OCI-M2 (cell line): ENCODE results near the gene COL27A1.

ENCODE experiments used
- DNase-seq: peaks from one replicate; lab custom pipeline; 2025; ENCODE audit not compliant: unreplicated experiment; lab: John Stamatoyannopoulos, UW

COL27A1 gene

DNA sequence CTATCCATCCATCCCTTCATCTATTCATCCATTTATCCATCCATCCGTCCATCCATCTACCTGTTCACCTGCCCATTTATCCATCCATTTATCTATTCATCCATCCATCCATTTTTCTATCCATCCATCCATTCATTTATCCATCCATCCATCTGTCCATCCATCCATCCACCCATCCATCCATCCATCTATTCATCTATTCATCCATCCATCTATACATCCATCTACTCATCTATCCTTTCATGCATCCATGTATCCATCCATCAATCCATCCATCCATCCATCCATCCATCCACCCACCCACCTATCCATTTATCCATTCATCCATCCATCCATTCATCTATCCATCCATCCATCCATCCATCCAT lies 10.8 kb downstream of the COL27A1 start:
- DNase-seq = no peak

DNA sequence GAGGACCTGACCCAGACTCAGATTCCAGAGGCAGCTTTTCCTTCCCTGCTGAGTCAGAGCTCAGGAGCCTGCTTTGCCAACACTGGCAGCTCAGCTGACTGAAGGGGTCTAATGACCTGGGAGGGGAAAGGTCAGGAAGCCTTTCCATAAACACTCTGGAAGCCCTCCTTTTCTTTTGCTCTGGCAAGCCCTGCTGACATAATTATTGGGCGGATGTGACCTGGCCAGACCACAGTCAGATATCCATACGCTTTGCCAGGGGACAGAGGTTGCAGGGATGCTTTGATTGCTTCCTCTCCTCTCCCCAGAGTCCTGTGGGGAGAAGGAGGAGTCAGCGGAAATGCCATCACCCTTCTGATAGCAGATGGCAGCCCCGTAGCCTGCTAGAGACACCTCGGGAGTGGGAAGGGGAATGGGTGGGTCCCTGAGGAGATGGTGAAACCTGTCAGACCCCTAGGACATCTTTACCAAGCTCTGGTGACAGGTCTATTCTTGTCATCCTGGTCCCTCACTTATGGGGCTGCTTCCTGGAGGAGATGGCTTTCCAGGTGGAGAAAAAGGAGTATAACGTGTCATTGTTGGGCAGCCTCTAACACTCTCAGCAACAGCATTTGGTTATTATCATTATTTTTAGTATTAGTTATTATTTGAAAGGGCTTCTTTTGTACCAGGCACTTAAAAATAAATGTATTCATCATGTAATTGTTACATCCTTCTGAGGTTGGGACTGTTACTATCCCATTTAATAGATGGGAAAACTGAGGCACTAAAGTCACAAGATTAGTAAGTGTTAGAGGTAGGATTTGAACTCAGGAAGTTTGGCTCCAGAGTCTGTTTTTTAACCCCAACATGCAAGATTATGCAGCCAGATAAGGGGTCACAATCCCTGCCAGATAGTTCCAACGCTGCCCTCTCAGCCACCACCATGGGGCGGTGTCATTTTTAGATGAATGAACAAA lies 11.6 kb downstream of the COL27A1 start:
- no peak for DNase-seq

DNA sequence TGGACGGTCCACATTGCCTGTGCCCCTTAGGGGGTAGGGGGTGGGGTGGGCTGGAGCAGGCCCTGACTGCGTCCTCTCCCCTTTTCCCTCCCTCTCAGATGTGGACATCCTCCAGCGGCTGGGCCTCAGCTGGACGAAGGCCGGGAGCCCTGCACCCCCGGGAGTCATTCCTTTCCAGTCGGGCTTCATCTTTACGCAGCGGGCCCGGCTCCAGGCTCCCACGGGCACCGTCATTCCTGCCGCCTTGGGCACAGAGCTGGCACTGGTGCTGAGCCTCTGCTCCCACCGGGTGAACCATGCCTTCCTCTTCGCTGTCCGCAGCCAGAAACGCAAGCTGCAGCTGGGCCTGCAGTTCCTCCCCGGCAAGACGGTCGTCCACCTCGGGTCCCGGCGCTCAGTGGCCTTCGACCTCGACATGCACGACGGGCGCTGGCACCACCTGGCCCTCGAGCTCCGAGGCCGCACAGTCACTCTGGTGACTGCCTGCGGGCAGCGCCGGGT lies 12.3 kb downstream of the COL27A1 start:
- DNase-seq = no peak

DNA sequence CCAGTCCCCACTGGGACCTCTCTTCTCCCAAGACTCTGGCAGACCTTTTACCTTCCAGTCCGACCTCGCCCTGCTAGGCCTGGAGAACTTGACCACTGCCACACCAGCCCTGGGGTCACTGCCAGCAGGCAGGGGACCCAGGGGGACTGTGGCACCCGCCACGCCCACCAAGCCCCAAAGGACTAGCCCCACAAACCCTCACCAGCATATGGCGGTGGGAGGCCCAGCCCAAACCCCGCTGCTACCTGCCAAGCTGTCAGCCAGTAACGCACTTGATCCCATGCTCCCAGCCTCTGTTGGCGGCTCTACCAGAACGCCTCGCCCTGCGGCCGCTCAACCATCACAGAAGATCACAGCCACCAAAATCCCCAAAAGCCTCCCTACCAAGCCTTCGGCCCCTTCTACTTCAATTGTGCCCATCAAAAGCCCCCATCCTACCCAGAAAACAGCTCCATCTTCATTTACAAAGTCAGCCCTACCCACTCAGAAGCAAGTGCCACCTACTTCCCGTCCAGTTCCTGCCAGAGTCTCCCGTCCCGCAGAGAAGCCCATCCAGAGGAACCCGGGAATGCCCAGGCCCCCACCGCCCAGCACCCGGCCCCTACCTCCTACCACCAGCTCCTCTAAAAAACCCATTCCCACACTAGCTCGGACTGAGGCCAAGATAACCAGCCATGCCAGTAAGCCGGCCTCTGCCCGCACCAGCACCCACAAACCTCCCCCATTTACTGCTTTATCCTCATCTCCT lies 13.1 kb downstream of the COL27A1 start:
- DNase-seq = no peak

DNA sequence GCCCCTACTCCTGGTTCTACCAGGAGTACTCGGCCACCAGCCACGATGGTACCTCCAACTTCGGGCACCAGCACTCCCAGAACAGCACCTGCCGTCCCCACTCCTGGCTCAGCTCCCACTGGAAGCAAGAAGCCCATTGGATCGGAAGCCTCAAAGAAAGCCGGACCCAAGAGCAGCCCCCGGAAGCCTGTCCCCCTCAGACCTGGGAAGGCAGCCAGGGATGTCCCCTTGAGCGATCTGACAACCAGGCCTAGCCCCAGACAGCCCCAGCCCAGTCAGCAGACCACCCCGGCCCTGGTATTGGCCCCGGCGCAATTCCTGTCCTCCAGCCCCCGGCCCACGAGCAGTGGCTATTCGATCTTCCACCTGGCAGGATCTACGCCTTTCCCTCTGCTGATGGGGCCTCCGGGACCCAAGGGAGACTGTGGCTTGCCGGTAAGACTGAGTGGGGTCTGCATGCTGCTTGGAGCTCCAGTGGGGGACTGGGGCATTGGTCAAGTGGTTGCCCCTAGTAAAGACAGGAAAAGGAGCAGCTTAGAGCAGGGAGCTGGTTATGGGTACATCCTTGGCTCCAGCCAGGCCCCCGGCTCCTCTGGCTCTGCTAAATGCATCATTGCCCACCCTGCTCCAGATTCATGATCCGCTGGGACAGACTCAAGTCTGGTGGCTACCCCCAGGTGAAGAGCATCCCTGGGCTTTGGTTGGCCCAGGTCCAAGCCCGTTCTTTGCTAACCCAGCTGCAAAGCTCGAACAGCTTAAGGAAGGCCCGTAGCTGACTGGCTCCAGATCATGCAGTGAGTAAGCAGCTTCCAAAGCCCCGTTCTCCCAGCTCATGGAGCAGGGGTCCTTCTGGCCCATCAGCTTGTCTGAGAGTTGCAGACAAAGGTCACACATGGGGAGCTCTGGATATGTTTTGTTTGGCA lies 14.0 kb downstream of the COL27A1 start:
- no peak for DNase-seq

DNA sequence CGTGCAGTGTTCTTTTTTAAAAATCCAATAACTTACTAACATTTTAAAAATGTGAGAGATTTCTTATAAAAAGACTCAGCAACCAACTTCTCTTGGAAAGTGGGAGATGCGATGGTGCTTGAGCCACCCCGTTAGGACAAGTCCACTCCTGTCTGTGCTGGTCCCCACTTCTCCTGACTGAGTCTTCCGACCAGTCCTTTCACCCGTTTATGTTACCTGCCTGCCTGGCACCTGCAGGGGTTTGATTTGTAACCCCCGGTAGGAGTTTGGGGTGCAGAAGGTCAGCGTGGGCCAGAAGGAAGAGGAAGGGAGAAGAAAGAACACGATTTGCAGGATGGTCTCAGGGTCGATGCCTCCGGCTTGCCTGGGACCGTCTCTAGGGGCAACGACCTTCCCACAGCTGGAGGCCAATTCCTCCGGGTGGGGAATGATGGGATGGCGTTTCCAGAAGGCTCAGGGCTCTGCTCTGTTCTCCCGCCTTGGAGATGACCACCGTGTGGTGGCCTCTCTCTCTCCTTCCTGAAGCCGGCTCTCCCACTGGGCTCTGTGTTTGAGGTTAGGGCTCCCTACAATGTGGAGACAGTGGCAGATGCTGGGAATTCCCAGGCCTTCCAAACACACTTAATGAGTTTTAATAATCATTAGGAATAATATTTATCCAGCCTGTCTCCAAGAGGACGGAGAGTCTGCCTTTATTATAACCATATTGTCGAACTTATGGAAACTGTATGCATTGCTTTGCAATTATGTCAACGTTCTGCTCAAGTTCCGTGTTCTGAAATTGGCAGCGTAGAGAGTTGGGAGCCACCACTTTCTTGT lies 14.8 kb downstream of the COL27A1 start:
- DNase-seq = no peak

DNA sequence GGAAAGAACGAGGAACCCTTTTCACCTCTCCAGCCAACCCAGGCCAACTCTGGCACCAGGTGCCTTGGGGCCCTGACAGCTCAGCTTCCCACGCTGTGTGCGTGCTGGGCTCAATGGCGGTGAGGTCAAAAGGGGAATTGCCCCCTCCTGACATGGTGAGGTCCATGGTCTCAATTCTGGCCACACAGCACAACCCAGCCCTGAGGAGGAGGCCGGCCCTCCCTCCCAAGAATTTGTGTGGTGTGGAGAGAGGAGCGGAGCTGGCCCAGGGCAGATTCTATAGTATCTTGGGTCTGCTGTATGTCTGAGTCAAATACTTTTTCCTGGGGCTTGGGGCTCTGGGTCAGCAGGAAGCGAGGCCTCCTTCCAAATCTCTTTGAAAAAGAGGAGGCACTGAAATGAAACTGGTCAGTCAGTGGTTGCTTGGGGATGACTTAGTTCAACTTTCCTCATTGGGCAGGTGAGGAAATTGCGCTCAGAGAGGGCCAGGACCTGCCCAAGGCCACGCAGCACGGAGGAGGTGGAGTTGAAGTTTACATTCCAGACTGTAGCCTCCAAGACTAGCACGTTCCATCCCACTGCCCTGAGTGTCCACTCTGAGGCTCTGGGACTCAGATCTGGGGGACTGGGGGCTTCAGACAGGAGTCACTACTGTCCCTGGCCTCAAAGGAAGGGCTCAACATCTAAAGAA lies 15.6 kb downstream of the COL27A1 start:
- DNase-seq = no peak

DNA sequence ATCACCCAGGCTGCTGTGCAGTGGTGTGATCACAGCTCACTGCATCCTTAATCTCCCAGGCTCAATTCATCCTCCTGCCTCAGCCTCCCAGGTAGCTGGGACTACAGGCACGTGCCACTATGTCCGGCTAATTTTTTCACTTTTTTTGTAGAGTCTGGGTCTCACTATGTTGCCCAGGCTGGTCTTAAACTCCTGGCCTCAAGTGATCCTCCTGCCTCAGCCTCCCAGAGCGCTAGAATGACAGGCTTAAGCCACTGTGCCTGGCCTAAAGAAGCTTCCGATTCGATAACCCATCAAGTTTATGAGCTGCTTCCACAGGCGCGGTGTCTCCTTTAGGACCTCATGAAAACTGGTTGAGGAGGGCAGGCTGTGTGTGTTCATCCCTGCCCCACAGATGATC lies 16.2 kb downstream of the COL27A1 start:
- no peak for DNase-seq

DNA sequence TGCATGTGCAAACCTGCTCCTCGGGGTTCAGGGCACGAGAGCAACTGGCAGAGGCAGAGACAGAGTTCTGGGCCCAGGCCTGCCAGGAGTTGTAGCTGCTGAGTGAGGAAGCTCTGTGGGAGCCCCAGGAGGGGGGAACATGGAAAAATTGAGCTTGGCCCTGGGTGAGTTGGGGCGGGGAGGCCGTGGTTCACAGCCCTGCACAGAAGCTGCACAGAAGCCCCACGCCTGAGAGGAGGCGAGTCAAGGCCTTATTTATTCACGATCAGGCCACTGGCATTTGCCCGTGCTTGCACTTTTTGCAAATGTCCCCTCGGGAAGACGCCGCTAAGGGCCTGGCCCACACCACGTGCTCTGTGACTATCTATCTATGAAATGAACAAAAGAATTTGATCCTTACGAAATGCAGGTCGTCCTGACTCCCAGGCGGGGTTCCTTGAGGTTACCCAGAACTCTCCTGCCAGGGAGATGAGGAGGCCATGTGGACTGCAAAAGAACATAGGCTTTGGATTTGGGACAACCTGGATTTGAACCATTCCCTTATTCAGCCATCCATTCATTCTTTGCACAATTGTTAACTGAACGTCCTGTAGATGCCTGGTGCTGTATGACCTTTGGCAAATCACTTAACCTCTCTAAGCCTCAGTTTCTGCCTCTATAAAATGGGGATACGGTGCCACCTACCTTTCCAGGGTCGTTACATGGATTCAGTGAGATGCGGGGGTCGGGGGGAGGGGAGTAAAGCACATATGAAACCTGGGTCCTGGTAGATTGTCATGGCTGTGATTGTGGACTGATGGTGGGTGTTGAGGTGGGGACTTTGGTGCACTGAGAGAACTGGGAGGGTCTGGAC lies 17.9 kb downstream of the COL27A1 start:
- DNase-seq = no peak

DNA sequence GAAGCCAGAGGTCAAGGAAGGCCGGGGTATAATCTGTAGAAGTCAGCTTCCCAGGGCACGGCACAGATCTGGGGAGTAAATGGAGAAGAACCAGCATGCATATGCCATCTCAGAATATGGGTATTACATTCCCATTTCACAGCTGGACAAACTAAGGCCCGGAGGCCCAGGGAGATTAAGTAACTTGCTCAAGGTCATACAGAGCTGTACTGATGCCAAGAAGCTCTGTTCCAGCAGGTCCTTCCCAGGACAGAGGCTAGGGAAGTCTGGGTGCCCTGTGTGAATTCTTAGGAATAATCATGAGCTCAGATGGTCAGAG lies 19.2 kb downstream of the COL27A1 start:
- no peak for DNase-seq

DNA sequence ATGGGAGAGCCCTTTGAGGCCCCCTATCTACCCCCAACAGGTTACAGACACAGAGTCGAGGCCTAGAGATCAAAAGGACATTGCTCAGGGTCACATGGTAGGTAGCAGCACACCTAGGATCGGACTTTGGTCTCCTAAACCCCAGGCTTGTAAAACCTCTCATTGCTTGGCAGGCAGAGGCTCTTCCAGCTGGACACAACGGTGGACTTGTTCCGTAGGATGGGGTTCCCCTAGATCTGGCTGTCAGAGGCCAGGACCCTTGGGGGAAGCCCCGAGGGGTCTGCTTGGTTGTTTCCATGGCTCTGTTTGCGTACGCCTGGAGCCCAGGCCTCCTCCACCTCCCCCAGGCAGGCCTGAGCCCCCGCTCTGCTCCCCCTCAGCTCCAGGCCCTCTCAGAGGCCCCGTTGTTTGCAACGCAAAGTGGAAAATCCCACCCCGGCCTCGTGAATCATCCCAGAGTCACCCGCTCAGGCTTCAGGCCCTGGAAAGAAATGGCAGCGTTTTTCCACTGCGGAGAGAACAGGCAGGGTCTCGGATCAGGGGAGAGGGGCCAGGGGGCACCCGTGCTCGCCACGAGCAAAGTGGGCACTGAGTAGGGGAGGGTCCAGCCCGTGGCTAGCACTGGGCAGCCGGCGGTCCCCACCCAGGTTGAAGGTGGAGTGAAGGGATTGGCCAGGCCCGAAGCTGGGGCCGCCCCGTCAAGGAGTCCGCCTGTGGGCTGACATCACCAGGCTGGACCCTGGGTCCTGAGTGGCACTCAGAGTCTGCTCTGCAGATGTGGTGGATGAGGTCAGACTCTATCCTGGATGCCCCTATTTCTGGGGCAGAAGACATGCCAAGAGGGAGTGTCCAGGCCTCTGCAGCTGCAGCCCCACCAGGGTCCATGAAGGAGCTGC lies 19.8 kb downstream of the COL27A1 start:
- DNase-seq = no peak

DNA sequence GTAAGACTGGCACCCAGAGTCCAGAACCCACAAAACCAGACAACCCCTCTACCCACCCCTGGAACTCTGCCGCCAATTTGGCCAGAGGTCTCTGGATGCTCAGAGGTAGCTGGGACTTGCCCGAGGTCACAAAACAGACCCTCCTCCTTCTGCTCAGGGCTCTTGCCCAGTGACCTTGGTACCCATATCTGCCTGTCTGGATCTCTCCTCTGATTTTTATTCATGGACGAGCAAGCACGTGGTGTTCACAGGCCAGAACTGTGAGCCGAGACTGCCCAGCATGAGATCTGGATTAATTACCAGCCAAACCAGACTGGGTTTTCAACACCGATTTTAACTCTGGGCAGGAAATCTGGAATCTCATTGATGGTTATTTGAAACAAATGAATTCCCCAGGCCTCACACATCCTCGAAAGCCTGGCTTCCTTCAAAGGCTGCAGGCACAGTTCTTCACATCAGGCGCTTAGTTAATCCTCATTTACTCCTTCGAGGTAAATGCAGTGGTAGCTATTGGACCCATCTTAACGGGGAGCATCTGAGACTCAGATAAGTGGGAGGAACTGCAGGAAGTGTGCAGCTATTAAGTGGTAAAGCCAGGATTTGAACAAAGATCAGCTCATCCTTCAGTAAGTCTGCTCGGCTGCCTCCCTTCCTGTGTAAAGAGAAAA lies 21.4 kb downstream of the COL27A1 start:
- no peak for DNase-seq

DNA sequence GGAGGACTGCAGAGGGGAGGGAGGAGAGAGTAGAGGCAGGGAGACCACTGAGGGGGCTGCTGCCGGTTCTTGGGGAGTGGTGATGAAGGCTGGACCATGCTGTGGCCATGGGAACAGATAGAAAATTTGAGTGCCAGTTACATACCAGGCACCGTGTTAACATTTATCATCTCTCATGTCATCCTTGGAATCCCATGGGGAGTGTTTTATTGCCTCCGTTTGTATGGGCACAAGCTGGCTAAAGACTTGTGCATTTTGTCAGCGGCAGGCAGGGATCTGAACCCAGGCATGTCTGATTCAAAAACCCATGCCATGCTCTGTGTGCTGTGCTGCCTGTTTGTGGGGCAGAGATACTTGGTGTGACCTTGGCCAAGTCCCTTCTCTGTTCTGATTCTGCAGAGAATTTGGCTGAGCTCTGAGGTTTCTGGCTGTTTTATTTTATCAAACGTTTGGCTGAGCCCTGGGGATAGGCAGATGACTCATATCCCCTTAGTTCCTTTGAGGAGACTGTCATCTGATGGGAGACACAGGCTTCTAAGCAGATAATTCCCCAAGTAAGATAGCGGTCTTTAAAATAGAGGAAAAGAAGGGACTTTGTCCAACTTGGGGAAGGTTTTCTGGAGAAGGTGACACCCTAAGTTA lies 22.2 kb downstream of the COL27A1 start:
- DNase-seq = no peak

DNA sequence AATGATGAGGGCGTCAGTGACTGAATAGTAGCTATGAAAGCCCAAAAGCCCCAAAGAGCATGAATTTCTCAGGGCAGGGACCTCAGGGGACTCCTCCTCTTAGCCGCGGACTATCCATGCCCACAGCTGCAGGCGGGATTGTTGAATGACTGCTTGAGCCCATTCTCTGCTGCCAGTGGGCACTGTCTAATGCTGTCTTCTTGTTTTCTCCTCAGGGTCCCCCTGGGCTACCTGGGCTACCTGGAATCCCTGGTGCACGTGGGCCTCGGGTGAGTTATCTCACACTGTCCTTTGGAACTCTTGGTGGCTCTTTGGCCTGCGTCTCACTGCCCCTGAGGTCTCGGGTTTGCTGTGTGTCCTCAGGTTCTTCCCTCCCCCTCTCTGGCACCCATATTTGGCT lies 22.7 kb downstream of the COL27A1 start:
- DNase-seq = no peak

DNA sequence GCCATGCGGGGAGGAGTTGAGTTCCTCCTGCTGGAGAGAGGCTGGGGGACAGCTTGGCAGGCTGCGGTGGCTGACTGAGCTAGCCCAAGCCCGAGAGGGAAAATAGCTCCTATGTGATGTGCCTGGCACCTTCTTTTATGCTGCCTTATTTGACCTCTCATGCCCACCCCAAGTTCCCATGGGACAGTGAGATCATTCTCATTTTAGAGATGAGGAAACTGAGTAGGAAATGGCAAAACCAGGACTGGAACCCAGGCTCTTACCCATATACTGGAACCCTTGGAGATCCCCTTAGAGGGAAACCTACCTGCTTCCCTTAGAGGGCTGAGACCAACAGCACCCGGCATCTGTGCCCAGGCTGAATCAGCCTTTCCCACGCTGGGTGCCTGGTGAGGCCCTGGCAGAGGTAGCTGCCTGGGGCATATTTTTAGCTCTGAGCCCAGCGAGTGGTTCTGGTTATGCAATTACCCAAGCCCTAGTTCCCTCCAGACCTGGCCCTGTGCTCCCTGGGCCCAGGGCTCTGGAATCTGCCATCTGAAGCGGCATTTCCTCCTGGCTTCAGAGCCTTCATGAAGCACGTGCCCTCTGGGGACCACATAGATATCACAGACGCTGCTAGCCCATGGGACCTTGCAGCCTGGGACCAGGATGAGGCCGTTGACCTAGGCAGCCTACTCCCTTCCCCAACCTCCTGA lies 23.6 kb downstream of the COL27A1 start:
- DNase-seq = no peak

DNA sequence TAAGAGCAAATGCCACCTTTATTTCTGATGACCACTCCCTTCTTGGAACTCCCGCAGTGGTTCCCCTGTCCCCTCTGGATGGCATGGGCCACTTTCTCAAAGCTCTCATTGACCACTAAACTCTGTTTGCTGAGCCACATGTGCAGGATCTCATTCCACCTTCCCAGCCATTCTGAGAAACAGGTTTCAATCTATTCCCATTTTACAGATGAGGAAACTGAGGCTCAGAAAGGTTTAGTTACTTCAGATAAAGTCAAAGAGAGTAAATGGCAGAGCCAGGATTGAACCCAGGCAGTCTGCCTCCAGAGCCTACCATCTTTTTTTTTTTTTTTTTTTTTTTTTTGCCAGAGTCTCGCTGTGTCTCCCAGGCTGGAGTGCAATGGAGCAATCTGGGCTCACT lies 24.2 kb downstream of the COL27A1 start:
- no peak for DNase-seq
